Measurements from ENCODE around the gene PGM1.

DNA sequence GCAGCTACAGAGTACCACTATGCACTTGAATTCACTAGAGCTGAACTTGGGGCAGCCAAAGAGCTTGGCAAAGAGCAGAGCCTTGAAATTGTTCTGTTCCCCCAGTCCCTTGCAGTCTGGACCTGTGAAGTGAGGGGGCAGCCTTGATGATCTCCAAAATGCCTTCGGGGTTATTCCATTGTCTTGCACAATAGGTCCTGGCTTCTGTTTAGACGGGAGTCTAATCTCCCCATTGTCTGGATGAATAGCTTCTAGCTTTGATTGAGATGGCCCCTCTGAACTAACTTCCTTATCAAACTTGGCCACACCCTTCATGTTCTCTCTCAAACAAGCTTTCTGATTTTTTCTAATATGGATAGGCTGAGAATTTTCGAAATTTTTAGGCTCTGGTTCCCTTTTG is 72.6 kb downstream of the PGM1 start:
- TF ChIP-seq POLR2A (IDR thresholded peaks at IDR 0.05) = no peak
- TF ChIP-seq, protein P1, sequence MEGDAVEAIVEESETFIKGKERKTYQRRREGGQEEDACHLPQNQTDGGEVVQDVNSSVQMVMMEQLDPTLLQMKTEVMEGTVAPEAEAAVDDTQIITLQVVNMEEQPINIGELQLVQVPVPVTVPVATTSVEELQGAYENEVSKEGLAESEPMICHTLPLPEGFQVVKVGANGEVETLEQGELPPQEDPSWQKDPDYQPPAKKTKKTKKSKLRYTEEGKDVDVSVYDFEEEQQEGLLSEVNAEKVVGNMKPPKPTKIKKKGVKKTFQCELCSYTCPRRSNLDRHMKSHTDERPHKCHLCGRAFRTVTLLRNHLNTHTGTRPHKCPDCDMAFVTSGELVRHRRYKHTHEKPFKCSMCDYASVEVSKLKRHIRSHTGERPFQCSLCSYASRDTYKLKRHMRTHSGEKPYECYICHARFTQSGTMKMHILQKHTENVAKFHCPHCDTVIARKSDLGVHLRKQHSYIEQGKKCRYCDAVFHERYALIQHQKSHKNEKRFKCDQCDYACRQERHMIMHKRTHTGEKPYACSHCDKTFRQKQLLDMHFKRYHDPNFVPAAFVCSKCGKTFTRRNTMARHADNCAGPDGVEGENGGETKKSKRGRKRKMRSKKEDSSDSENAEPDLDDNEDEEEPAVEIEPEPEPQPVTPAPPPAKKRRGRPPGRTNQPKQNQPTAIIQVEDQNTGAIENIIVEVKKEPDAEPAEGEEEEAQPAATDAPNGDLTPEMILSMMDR (IDR thresholded peaks at IDR 0.05) = no peak
